Epithelial cell of prostate (primary cell): Measurements from ENCODE around the gene PROK1.

ENCODE experiments used
- DNase-seq: peaks from one replicate; pipeline ENCODE4 v3.0.0-alpha.2; 2011; ENCODE audit warnings: low read depth, low spot score
- H3K27ac ChIP-seq: fragments of 450-650 bp; 2 replicates; pipeline ENCODE4 v1.5.1; 2017; ENCODE audit warnings: mild to moderate bottlenecking

Gene PROK1

DNA sequence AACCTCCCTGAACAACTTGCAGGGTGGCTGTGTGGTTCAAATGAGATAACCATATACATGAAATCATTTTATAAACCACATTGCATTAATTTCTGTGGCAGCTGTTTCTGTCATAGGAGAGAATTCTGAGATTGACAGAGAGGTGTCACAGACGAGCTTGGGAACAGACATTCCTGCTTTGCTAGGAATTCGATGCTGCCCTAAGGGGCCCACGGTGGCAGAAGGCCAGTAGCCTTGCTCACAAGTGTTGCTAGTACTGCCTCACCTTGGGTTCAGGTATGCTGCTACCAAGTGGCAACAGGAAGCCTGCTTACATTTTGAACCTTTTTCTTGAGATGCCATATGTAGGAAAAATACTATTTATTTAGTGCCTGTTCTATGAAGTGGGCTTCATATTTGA, 54.6 kb downstream of the PROK1 start:
- H3K27ac ChIP-seq, result no peak overlapping the region
- no peak for DNase-seq

DNA sequence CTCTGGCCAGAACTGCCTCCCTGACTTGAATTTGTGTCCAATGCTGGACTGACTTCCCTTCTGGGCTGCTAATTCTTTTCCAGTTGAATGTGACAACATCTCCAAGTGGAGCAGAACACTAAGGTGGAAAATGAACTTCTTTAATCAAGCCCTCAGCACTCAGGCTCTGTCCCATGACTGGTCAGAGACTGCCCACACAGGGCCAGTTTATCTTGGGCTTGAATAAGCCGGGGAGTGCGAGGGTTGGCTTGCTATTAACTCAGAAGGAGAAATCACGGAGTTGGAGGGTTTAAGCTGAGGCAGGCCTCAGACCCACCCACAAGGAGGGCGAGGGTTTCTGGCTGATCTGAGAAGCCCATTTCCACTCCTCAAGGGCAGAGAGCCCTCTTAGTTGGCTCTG, 55.6 kb downstream of the PROK1 start:
- DNase-seq, result no peak

More for the DNA sequence above, 55.6 kb downstream of the PROK1 start:
- no peak overlapping the region for H3K27ac ChIP-seq
